ENCODE data around the gene STEAP3. TPM values are rescaled to one million over a fixed set of nuclear protein-coding genes. Genes with fewer than 3 reads are reported as not detected.

Gene STEAP3
- total RNA-seq, 2 donors from 2014 or later = 26.6 to 52.2 TPM

GRCh38 chr2:119252186-119253113, 28.8 kb downstream of the STEAP3 start:
- intact Hi-C loops (cut with DNase I) = no loop called here
- H3K27me3 ChIP-seq = no peaks in the 10 kb centered on the region

GRCh38 chr2:119253114-119253702, 29.6 kb downstream of the STEAP3 start:
- Histone ChIP-seq H3K27me3 (no peaks in the 10 kb centered on the region), H3K4me1 (no peaks in the 10 kb centered on the region), H3K27ac (no peak overlapping the region), H3K9ac (ENCODE audit: low read depth in 2 of 2, low read length in 2 of 2) (no peak overlapping the region), H3K9me3 (no peaks in the 10 kb centered on the region), H3K4me3 (no peak overlapping the region), H3K36me3 (no peaks in the 10 kb centered on the region)
- intact Hi-C loops (cut with DNase I) = no loop called here
- no peak for DNase-seq
- TF ChIP-seq, protein P1, sequence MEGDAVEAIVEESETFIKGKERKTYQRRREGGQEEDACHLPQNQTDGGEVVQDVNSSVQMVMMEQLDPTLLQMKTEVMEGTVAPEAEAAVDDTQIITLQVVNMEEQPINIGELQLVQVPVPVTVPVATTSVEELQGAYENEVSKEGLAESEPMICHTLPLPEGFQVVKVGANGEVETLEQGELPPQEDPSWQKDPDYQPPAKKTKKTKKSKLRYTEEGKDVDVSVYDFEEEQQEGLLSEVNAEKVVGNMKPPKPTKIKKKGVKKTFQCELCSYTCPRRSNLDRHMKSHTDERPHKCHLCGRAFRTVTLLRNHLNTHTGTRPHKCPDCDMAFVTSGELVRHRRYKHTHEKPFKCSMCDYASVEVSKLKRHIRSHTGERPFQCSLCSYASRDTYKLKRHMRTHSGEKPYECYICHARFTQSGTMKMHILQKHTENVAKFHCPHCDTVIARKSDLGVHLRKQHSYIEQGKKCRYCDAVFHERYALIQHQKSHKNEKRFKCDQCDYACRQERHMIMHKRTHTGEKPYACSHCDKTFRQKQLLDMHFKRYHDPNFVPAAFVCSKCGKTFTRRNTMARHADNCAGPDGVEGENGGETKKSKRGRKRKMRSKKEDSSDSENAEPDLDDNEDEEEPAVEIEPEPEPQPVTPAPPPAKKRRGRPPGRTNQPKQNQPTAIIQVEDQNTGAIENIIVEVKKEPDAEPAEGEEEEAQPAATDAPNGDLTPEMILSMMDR (IDR thresholded peaks at IDR 0.05) = no peak

More at GRCh38 chr2:119252186-119253113, 28.8 kb downstream of the STEAP3 start:
- H3K27ac ChIP-seq = no peak overlapping the region
- TF ChIP-seq, protein P1 (IDR thresholded peaks at IDR 0.05) = no peak
- no peaks in the 10 kb centered on the region for H3K9me3 ChIP-seq
- no peaks in the 10 kb centered on the region for H3K36me3 ChIP-seq
- no peak overlapping the region for H3K4me3 ChIP-seq
- H3K4me1 ChIP-seq = no peaks in the 10 kb centered on the region
- no peak for DNase-seq
- no peak overlapping the region for H3K9ac ChIP-seq (ENCODE audit: low read depth in 2 of 2, low read length in 2 of 2)

GRCh38 chr2:119253760-119254600, 30.3 kb downstream of the STEAP3 start:
- intact Hi-C loops (cut with DNase I) = no loop called here
- Histone ChIP-seq H3K9me3 (no peaks in the 10 kb centered on the region), H3K9ac (ENCODE audit: low read depth in 2 of 2, low read length in 2 of 2) (no peak overlapping the region), H3K36me3 (no peaks in the 10 kb centered on the region), H3K4me3 (no peak overlapping the region), H3K27ac (no peak overlapping the region), H3K27me3 (no peaks in the 10 kb centered on the region), H3K4me1 (no peaks in the 10 kb centered on the region)
- no peak for DNase-seq
- TF ChIP-seq, protein P1 (IDR thresholded peaks at IDR 0.05) = no peak

DNA sequence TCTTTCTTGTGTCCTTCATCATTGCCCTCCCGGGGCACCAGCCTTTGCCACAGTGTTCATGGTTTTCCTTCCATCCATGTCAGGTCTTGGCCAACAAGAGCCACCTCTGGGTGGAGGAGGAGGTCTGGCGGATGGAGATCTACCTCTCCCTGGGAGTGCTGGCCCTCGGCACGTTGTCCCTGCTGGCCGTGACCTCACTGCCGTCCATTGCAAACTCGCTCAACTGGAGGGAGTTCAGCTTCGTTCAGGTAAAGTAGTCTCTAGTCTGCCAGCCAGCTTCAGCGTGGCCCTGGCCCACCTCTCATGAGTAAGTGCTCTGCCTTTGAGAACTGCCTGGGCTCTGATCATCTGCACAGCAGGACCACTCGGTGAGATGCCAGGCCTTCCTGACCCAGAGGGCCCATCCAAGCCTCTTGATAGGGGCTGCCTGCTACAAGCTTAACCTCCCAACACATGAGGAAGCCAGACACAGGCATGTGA, 31.0 kb downstream of the STEAP3 start:
- H3K36me3 ChIP-seq = no peaks in the 10 kb centered on the region
- H3K9me3 ChIP-seq = no peaks in the 10 kb centered on the region
- TF ChIP-seq, protein P1 (IDR thresholded peaks at IDR 0.05) = no peak
- H3K27ac ChIP-seq = no peak overlapping the region
- no peak overlapping the region for H3K9ac ChIP-seq (ENCODE audit: low read depth in 2 of 2, low read length in 2 of 2)
- intact Hi-C loops (cut with DNase I) = no loop called here
- DNase-seq = no peak
- no peaks in the 10 kb centered on the region for H3K4me1 ChIP-seq
- H3K27me3 ChIP-seq = no peaks in the 10 kb centered on the region
- H3K4me3 ChIP-seq = no peak overlapping the region
